ENCODE data around the gene MCM8. TPM values are rescaled to one million over a fixed set of nuclear protein-coding genes. Genes with fewer than 3 reads are reported as not detected.

MCM8 gene
- 33.3 TPM for polyA plus RNA-seq (2012; ENCODE audit: insufficient read depth, insufficient read length)

GRCh38 chr20:5950271-5951031 is at the start of gene MCM8, which contains the start of gene TRMT6:
TSS of gene MCM8 (plus strand) at chr20:5950652. CDS start at chr20:5952016, 1,364 bp downstream.
TSS of gene TRMT6 (minus strand) at chr20:5950533. CDS start at chr20:5950405, 128 bp downstream.
- H3K4me3 ChIP-seq (ENCODE audit: low read length): peak within 1 kb of the TSS; percentile 77
- DNase-seq (ENCODE audit: low read depth, low spot score): peak; percentile 96

- no peak for DNase-seq (ENCODE audit: low read depth, low spot score)
- no peak overlapping the region for H3K4me3 ChIP-seq (ENCODE audit: low read length)
Observed at GRCh38 chr20:5900908-5901307, 49.5 kb upstream of the MCM8 start.

- DNase-seq (ENCODE audit: low read depth, low spot score): no peak
- no peak overlapping the region for H3K4me3 ChIP-seq (ENCODE audit: low read length)
Observed at GRCh38 chr20:5908981-5909380, 41.5 kb upstream of the MCM8 start.

DNA sequence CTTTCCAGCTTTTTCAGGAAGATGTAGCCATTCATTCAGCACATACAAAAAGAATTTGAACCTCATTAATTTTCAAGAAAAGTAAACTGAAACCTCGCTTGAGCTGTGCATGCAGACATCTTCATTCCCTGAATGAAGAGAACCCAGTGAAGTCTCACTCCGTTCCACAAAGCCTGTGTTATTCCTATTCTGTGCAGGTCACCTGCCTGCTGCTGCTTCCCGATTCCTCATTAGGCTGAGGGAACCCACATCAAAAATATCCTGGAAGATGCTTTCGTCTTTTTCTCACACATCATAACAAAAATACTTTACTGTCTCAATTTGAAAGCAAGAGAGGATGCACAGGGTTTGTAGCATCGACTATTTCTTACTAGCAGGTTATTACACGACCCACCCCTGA is 40.3 kb upstream of the MCM8 start:
- no peak overlapping the region for H3K4me3 ChIP-seq (ENCODE audit: low read length)
- DNase-seq (ENCODE audit: low read depth, low spot score): no peak

DNA sequence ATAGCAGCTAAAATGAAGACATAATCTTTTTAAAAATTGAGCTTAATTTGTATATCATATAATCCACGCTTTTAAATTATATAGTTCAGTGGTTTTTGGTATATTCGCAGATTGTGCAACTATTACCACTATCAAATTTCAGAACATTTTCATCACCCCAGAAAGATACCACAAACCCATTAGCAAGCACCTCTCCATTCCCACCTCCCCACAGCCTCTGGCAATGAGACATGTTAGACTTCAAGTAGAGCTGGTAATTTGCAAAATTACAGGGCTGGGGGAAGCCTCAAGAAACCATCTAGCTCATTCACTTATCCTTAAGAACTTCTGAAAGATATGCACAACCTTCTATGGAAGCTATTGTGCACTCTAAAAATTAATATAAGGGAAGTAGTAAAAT is 37.3 kb upstream of the MCM8 start:
- DNase-seq (ENCODE audit: low read depth, low spot score): no peak

DNA sequence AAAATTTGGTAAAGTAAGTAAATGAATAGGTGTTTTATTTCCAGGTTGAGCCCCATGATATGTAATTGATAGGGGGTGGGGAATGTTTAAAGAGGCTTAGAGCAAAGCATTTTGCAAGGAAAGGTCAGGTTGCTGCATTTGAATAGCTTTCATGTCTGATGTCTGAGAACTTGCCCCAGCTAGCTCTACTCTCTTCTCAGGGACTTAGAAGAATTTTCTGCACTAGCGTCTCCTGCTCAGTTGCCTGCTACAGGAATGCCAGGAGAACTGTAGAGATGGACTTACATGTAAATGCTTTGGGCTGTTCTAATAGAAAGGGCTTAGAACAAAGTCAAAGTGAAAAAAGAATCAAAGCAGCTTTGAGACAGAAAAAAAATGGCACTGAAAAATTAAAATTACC is 35.6 kb upstream of the MCM8 start:
- DNase-seq (ENCODE audit: low read depth, low spot score): no peak
- no peak overlapping the region for H3K4me3 ChIP-seq (ENCODE audit: low read length)

More for the DNA sequence above, 37.3 kb upstream of the MCM8 start:
- H3K4me3 ChIP-seq (ENCODE audit: low read length): no peak overlapping the region

GRCh38 chr20:5918856-5919625 is 31.4 kb upstream of the MCM8 start:
- no peak for DNase-seq (ENCODE audit: low read depth, low spot score)
- no peak overlapping the region for H3K4me3 ChIP-seq (ENCODE audit: low read length)

DNA sequence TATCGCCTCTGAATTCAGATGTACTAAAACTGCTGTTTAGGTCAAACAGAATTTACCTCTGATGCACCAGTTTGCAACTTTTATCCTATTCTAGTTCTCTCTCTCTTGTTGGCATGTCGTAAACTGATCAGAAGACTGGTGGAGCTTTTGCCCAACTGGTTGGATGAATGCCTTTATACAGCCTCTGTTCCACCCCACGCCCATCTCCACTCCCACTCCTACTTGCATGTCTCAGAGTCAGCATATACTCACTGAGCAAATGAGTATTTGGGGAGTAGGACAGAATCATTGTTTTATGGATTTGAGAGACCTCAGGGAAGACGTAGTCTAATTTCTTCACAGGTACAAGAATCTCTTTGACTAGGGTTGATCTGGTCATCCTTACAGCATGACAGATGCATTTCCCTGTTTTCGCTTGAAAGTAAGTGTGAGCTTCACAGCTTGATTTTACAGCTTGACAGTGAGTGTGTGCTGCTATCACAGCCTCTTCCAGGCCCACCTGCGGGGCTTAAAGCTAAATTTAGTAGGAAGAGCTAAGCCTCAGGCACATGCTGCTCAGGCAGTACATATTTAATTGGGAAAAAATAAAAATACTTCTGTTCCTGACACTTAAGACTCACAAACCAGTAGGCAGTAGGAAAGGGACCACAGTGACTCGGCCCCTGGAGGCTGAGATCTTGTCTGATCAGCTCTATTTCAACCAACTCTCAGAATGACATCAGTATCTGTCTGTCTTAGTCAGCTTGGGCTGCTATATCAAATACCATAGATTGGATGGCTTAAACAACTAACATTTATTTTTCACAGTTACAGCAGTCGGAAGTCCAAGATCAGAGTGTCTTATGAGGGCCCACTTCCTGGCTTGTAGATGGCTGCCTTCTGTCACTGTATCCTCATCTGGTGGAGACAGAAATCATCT is 30.6 kb upstream of the MCM8 start:
- H3K4me3 ChIP-seq (ENCODE audit: low read length): no peak overlapping the region
- DNase-seq (ENCODE audit: low read depth, low spot score): no peak

DNA sequence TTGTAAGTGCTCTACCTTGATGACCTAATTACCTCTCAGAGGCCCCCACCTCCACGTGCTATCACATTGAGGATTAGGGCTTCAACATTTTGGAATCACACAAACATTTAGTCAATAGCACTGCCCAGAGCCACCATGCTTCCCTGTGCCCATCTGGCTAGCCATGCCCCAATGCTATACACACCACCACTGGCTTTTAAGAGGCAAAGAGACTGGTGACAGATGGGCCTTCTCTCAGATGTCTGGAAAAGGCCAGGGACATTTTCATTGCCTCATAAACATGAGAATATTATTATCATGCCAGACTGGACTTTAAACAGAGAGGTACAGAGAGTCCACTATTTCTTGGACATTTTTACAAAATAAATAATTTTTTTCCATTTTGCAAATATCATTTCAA is 29.9 kb upstream of the MCM8 start:
- H3K4me3 ChIP-seq (ENCODE audit: low read length): no peak overlapping the region
- no peak for DNase-seq (ENCODE audit: low read depth, low spot score)

GRCh38 chr20:5923493-5923892 is 27.0 kb upstream of the MCM8 start:
- no peak overlapping the region for H3K4me3 ChIP-seq (ENCODE audit: low read length)
- no peak for DNase-seq (ENCODE audit: low read depth, low spot score)

DNA sequence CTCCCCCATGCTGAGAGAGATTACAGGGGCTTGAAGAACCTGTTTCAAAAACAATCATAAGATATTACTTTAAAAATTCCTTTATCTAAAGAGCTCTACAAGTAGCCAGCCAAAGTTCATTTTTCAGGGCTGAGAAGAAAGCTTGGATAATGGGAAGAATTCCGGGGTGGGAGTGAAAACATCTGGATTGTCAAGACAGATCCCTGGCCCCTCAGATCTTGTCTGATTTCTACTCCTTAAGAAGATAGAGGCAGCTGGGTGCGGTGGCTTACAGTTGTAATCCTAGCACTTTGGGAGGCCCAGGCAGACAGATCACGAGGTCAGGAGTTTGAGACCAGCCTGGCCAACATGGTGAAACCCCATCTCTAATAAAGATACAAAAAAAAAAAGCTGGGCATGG is 24.9 kb upstream of the MCM8 start:
- DNase-seq (ENCODE audit: low read depth, low spot score): no peak
- no peak overlapping the region for H3K4me3 ChIP-seq (ENCODE audit: low read length)

- DNase-seq (ENCODE audit: low read depth, low spot score): no peak
- no peak overlapping the region for H3K4me3 ChIP-seq (ENCODE audit: low read length)
Observed at GRCh38 chr20:5927749-5928462, 22.5 kb upstream of the MCM8 start.

DNA sequence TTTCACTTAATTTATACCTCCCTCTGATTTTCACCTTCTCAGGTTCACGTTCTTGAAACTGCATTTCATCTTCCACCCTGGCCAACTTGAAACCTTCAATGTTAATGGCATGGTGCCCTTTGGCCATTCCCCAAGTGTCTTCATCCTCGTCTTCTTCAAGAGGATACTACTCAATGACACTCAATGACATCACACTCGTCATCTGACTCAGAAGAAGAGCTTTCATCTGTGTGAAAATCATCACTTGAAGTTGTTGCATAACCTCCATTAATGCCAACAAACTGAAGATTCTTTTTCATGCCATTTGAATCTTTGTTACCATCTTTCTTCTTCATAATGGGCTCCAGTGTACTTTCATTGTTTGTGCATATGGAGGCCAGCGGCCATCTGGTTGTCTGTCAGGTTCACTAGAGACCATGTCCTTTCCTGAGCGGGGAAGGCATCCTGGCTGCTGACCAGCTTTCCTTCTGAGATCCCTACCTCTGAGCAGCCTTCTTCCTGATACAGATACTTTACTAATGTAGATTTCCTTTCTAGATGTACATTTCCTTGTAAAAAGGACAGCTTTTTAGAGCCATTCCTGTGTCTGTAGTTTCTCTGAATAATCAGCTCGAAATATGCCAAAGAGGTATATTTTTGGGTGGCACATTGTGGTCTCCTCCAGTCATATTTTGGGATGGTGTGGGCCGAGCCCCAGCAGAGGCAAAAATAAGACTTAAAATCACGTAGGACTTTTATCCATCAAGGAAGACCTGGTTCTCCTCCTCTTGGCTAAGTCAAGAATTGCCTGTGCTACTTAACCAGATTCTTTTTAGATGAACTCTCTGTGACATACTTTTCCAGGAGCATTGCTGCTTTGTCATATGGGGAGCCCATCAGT is 21.4 kb upstream of the MCM8 start:
- no peak overlapping the region for H3K4me3 ChIP-seq (ENCODE audit: low read length)

GRCh38 chr20:5931411-5931810 is 19.0 kb upstream of the MCM8 start:
- DNase-seq (ENCODE audit: low read depth, low spot score): no peak
- H3K4me3 ChIP-seq (ENCODE audit: low read length): no peak overlapping the region

More for the DNA sequence above, 21.4 kb upstream of the MCM8 start:
- DNase-seq (ENCODE audit: low read depth, low spot score): no peak

DNA sequence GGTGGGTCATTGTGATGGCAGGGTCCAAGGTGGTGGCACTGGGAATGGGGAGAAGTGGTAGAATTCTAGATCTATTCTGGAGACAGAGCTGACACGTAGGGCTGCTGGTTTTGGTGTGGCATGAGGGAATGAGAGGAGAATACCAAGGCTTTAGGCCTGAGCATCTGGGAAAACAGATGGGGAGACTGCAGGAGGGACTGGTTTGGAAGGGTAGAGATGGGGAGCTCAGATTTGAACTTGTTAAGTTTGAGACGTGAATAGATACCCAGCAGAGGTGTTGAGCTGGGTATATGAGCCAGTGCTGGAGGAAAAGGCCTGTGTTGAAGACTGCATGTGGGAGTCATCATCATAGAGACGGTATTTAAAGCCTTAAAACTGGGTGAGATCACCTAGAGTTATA is 17.7 kb upstream of the MCM8 start:
- DNase-seq (ENCODE audit: low read depth, low spot score): no peak
- H3K4me3 ChIP-seq (ENCODE audit: low read length): no peak overlapping the region

- peak; percentile 23 for DNase-seq (ENCODE audit: low read depth, low spot score)
- H3K4me3 ChIP-seq (ENCODE audit: low read length): no peak overlapping the region
Observed at GRCh38 chr20:5933802-5934436, 16.5 kb upstream of the MCM8 start.

DNA sequence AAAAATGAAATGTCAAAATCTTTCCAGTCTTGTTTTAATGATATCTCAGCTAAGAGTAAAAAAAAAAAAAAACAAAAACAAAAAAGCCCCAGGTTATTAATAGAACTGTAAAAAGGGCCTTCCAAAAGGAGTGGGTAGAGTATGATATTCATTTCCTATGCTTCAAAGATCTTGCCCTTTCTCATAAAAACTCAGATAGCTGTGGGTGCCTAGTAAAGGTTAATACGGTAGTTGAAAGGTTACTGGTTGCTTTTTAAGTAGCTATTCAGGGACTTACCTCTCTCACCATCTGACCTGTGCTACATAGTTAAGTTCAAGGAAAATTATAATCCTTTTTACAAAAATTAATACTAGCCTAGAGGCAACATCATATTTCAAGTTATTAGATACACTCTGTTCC is 15.1 kb upstream of the MCM8 start:
- no peak overlapping the region for H3K4me3 ChIP-seq (ENCODE audit: low read length)
- no peak for DNase-seq (ENCODE audit: low read depth, low spot score)

Data from Jurkat, Clone E6-1 (cell line).